Measurements from ENCODE around the gene TNFRSF12A.

GRCh38 chr16:3051494-3051893 is 31.3 kb downstream of the TNFRSF12A start:
- TF ChIP-seq FOS (IDR thresholded peaks at IDR 0.05; ENCODE audit: low read depth, low read length) (no peak), CTCF (conservative IDR thresholded peaks at IDR 0.05; ENCODE audit: low read depth, low read length) (no peak), POLR2A (IDR thresholded peaks at IDR 0.05; ENCODE audit: low read depth, low read length) (no peak), CEBPB (IDR thresholded peaks at IDR 0.05; ENCODE audit: low read depth, low read length) (no peak)

All from IMR-90 (cell line).